H1 (cell line): ENCODE measurements around the gene TSSC4. TPM values are rescaled to one million over a fixed set of nuclear protein-coding genes. Genes with fewer than 3 reads are reported as not detected.

Experiments
- CTCF ChIA-PET: fragments of 300-600 bp; sonication (Branson Sonifier 250); formaldehyde crosslinking; loops from one replicate; lab custom pipeline; 2021; ENCODE audit not compliant: partially characterized antibody; lab: Charles Lee
- POLR2A ChIA-PET: fragments of 300-600 bp; sonication (Branson Sonifier 250); formaldehyde crosslinking; loops from one replicate; lab custom pipeline; 2021; ENCODE audit warnings: inconsistent platforms; ENCODE audit not compliant: partially characterized antibody; lab: Charles Lee
- DNase-seq, 2 experiments: peaks; one replicate each; pipeline versions ENCODE4 v3.0.0 to v3.0.0-alpha.2; 2010 to 2022; ENCODE audit warnings: low spot score in 2 of 2, low read depth in 1 of 2, mixed read lengths in 1 of 2
- FAIRE-seq: peaks from 2 replicates; lab custom pipeline; 2011; peaks lifted over from hg19 to GRCh38; lab: Jason Lieb, UNC
- H2AFZ ChIP-seq: 2 replicates; pipeline ENCODE4 v1.8.1; 2012; ENCODE audit warnings: low read length, inconsistent platforms
- H2AK5ac ChIP-seq: 2 replicates; pipeline ENCODE4 v1.6.1; 2013; ENCODE audit warnings: low read depth, low read length
- H2BK120ac ChIP-seq: replicated peaks from 2 replicates; pipeline ENCODE3; 2013; ENCODE audit warnings: low read depth, low read length, inconsistent platforms
- H2BK12ac ChIP-seq: 2 replicates; pipeline ENCODE4 v1.6.1; 2013; ENCODE audit warnings: low read depth, low read length
- H2BK15ac ChIP-seq: 2 replicates; pipeline ENCODE4 v1.6.1; 2013; ENCODE audit warnings: low read length
- H2BK20ac ChIP-seq: 2 replicates; pipeline ENCODE4 v1.6.1; 2013; ENCODE audit warnings: low read length
- H2BK5ac ChIP-seq: 2 replicates; pipeline ENCODE4 v1.6.1; 2013; ENCODE audit warnings: low read depth, low read length
- H3K14ac ChIP-seq: 2 replicates; pipeline ENCODE4 v1.6.1; 2013; ENCODE audit warnings: inconsistent platforms; ENCODE audit not compliant: insufficient read length
- H3K18ac ChIP-seq: 2 replicates; pipeline ENCODE4 v1.6.1; 2013; ENCODE audit warnings: low read length; ENCODE audit errors: extremely low read depth
- H3K23ac ChIP-seq: 2 replicates; pipeline ENCODE4 v1.6.1; 2013; ENCODE audit warnings: inconsistent platforms; ENCODE audit not compliant: insufficient read length
- H3K23me2 ChIP-seq: 2 replicates; pipeline ENCODE4 v1.6.1; 2013; ENCODE audit warnings: low read depth, low read length
- H3K27ac ChIP-seq: 2 replicates; pipeline ENCODE4 v1.6.1; 2011; ENCODE audit warnings: low read depth, low read length, inconsistent platforms
- H3K27me3 ChIP-seq, 4 experiments: replicated peaks in 1 of 4; 1 replicate in 1 of 4; 2 replicates in 3 of 4; pipeline versions ENCODE4 v1.6.1 to v1.8.1; 2011 to 2013; ENCODE audit warnings: low read length in 3 of 4, mild to moderate bottlenecking in 3 of 4, inconsistent platforms in 2 of 4, mixed read lengths in 2 of 4, moderate library complexity in 1 of 4; ENCODE audit not compliant: control insufficient read depth in 3 of 4, insufficient read depth in 3 of 4; ENCODE audit errors: extremely low read depth in 1 of 4
- H3K36me3 ChIP-seq, 4 experiments: 2 replicates each; pipeline versions ENCODE4 v1.6.1 to v1.8.1; 2011 to 2013; ENCODE audit warnings: mild to moderate bottlenecking in 4 of 4, low read length in 3 of 4, moderate library complexity in 2 of 4, control low read depth in 1 of 4, inconsistent platforms in 1 of 4; ENCODE audit not compliant: insufficient read depth in 4 of 4, control insufficient read depth in 2 of 4
- H3K4ac ChIP-seq: replicated peaks from 2 replicates; pipeline ENCODE3; 2013; ENCODE audit warnings: low read length, low read depth, mixed read lengths, inconsistent platforms; ENCODE audit not compliant: insufficient read length
- H3K4me1 ChIP-seq, 4 experiments: replicated peaks in 1 of 4; 1 replicate in 1 of 4; 2 replicates in 3 of 4; pipeline versions ENCODE4 v1.6.1 to v1.8.1; 2011 to 2013; ENCODE audit warnings: low read length in 3 of 4, inconsistent platforms in 2 of 4, mixed read lengths in 1 of 4; ENCODE audit not compliant: insufficient read depth in 4 of 4, control insufficient read depth in 3 of 4
- H3K4me2 ChIP-seq, 2 experiments: 2 replicates each; pipeline versions ENCODE4 v1.6.1 to v1.8.1; 2011 to 2013; ENCODE audit warnings: low read depth in 2 of 2, low read length in 2 of 2, control low read depth in 1 of 2, inconsistent platforms in 1 of 2, mild to moderate bottlenecking in 1 of 2; ENCODE audit not compliant: insufficient read depth in 1 of 2
- H3K4me3 ChIP-seq, 4 experiments: fragments of 200-600, 300-600 bp in 1 of 4; sonication (generic), shearing (Covaris generic), sonication (Bioruptor Twin) in 1 of 4; 2 replicates each; pipeline versions ENCODE4 v1.5.1 to v1.8.1; 2011 to 2016; ENCODE audit warnings: low read length in 4 of 4, low read depth in 3 of 4, control low read depth in 2 of 4, inconsistent platforms in 2 of 4, mild to moderate bottlenecking in 2 of 4, mixed read lengths in 1 of 4, moderate library complexity in 1 of 4; ENCODE audit not compliant: insufficient read depth in 2 of 4; ENCODE audit errors: extremely low read depth in 1 of 4
- H3K56ac ChIP-seq: replicated peaks from 2 replicates; pipeline ENCODE3; 2013; ENCODE audit warnings: low read depth, mild to moderate bottlenecking, mixed read lengths, low read length, inconsistent platforms; ENCODE audit not compliant: insufficient read length
- H3K79me1 ChIP-seq: 2 replicates; pipeline ENCODE4 v1.6.1; 2013; ENCODE audit warnings: low read depth, low read length, control low read depth
- H3K79me2 ChIP-seq, 2 experiments: 2 replicates each; pipeline versions ENCODE4 v1.6.1 to v1.8.1; 2012 to 2013; ENCODE audit warnings: low read length in 2 of 2, mild to moderate bottlenecking in 2 of 2, inconsistent platforms in 1 of 2; ENCODE audit not compliant: insufficient read depth in 2 of 2, control insufficient read depth in 1 of 2
- H3K9ac ChIP-seq, 4 experiments: replicated peaks in 1 of 4; 1 replicate in 1 of 4; 2 replicates in 3 of 4; pipeline versions ENCODE4 v1.6.1 to v1.8.1; 2011 to 2013; ENCODE audit warnings: low read depth in 3 of 4, low read length in 3 of 4, control low read depth in 2 of 4, mild to moderate bottlenecking in 2 of 4, moderate library complexity in 2 of 4, inconsistent platforms in 1 of 4; ENCODE audit errors: extremely low read depth in 1 of 4
- H3K9me3 ChIP-seq, 2 experiments: 2 replicates each; pipeline versions ENCODE4 v1.6.1 to v1.8.1; 2012 to 2013; ENCODE audit warnings: mild to moderate bottlenecking in 2 of 2, moderate library complexity in 2 of 2, control low read depth in 1 of 2, inconsistent platforms in 1 of 2, low read depth in 1 of 2, low read length in 1 of 2, mixed read lengths in 1 of 2; ENCODE audit not compliant: insufficient read depth in 2 of 2
- H4K20me1 ChIP-seq, 2 experiments: replicated peaks in 1 of 2; 2 replicates each; pipeline versions ENCODE3 to v1.8.1; 2011 to 2013; ENCODE audit warnings: inconsistent platforms in 2 of 2, low read length in 2 of 2, mild to moderate bottlenecking in 1 of 2; ENCODE audit not compliant: insufficient read depth in 2 of 2, control insufficient read depth in 1 of 2
- H4K5ac ChIP-seq: 2 replicates; pipeline ENCODE4 v1.6.1; 2013; ENCODE audit warnings: low read length, low read depth, mixed read lengths, inconsistent platforms; ENCODE audit not compliant: insufficient read length
- H4K8ac ChIP-seq: 2 replicates; pipeline ENCODE4 v1.8.0; 2013; ENCODE audit warnings: mild to moderate bottlenecking, moderate library complexity, low read length, inconsistent platforms; ENCODE audit not compliant: insufficient read depth; ENCODE audit errors: extremely low read depth
- H4K91ac ChIP-seq: replicated peaks from 2 replicates; pipeline ENCODE3; 2013; ENCODE audit warnings: low read length, mixed read lengths, inconsistent platforms; ENCODE audit not compliant: insufficient read length
- CREB1 ChIP-seq: IDR thresholded peaks from 2 replicates; pipeline ENCODE4 v1.6.1; 2012; ENCODE audit warnings: inconsistent platforms
- E2F6 ChIP-seq: IDR thresholded peaks from 2 replicates; pipeline ENCODE4 v1.6.1; 2012; ENCODE audit warnings: inconsistent platforms
- FOSL1 ChIP-seq: IDR thresholded peaks from 2 replicates; pipeline ENCODE4 v1.6.1; 2011; ENCODE audit warnings: mild to moderate bottlenecking, low read depth, low read length, moderate library complexity; ENCODE audit not compliant: insufficient read depth
- GABPA ChIP-seq: IDR thresholded peaks from 2 replicates; pipeline ENCODE4 v1.6.1; 2011; ENCODE audit warnings: mild to moderate bottlenecking, low read length, moderate library complexity, borderline replicate concordance; ENCODE audit not compliant: insufficient read depth
- PHF8 ChIP-seq: fragments of 200-600 bp; sonication (generic); conservative IDR thresholded peaks from 2 replicates; pipeline ENCODE4 v1.7.1; 2012; ENCODE audit warnings: low read depth, mild to moderate bottlenecking, inconsistent platforms, low read length, moderate library complexity
- POLR2A ChIP-seq, 2 experiments: IDR thresholded peaks; 1 replicate in 1 of 2; 2 replicates in 1 of 2; pipeline ENCODE4 v1.6.1; 2011; ENCODE audit warnings: low read depth in 2 of 2, low read length in 2 of 2, mild to moderate bottlenecking in 2 of 2; ENCODE audit errors: control extremely low read depth in 1 of 2
- RFX5 ChIP-seq: IDR thresholded peaks from 2 replicates; pipeline ENCODE4 v1.6.1; 2011; ENCODE audit warnings: low read depth, low read length, improper control_type of control experiment, borderline replicate concordance
- RNF2 ChIP-seq: fragments of 200-900, 300-1000 bp; sonication (generic); IDR thresholded peaks from 2 replicates; pipeline ENCODE4 v1.7.1; 2016; ENCODE audit warnings: borderline replicate concordance, low read depth, mild to moderate bottlenecking, antibody characterized with exemption, low read length; ENCODE audit not compliant: poor library complexity, severe bottlenecking; ENCODE audit errors: missing control alignments
- SIN3A ChIP-seq, 2 experiments: IDR thresholded peaks in 1 of 2; conservative IDR thresholded peaks in 1 of 2; 2 replicates each; pipeline ENCODE4 v1.6.1; 2011 to 2012; ENCODE audit warnings: low read length in 2 of 2, improper control_type of control experiment in 1 of 2, low read depth in 1 of 2, mild to moderate bottlenecking in 1 of 2
- USF2 ChIP-seq: IDR thresholded peaks from 2 replicates; pipeline ENCODE4 v1.6.1; 2011; ENCODE audit warnings: low read length, improper control_type of control experiment
- ZNF274 ChIP-seq: IDR thresholded peaks from 2 replicates; pipeline ENCODE4 v1.7.0; 2012; ENCODE audit warnings: low read length, borderline replicate concordance; ENCODE audit errors: extremely low read depth
- WGBS, 2 experiments: shearing (Covaris generic) in 1 of 2; methylation state at CpG; one replicate each; pipeline versions ENCODE4 v1.1.6 to v1.1.7; 2013 to 2015; ENCODE audit warnings: low lambda C conversion rate in 2 of 2, mixed read lengths in 2 of 2, inconsistent platforms in 1 of 2, low coverage in 1 of 2, missing lambda C conversion rate in 1 of 2; ENCODE audit not compliant: insufficient replicate concordance in 2 of 2, insufficient coverage in 1 of 2, insufficient read length in 1 of 2; ENCODE audit errors: extremely low coverage in 1 of 2, missing lambda C conversion rate in 1 of 2; 5-methylcytosine and 5-hydroxymethylcytosine counted together
- polyA plus RNA-seq, 7 experiments: library from polyadenylated mRNA; depleted of rRNA in 3 of 7; stranded (reverse) in 5 of 7; unstranded in 2 of 7; fragments of >200 nt in 5 of 7; fragments of 200-250 nt in 2 of 7; gene quantifications; 1 replicate in 5 of 7; 2 replicates in 1 of 7; 4 replicates in 1 of 7; pipeline versions ENCODE4 v1.2.1 to v1.2.3, GENCODE V29; 2011 to 2013; ENCODE audit warnings: missing spikeins in 2 of 7, mixed read lengths in 2 of 7
- total RNA-seq: library from RNA; stranded (reverse); fragmentation: NEBNext Ultra II Directional; extraction: Animal tissue kit (Norgen Biotek cat#: 25700); gene quantifications from 2 replicates; pipeline ENCODE4 v1.2.1, GENCODE V29; 2021

Gene TSSC4
- total and polyA plus RNA-seq, 2 of the 8 experiments (the other 6 are each of a cell fraction or from before 2014, with no cell fraction given): 34.0 to 39.3 TPM

- Histone ChIP-seq H3K4me1 (peaks cover 0 to 19% (median 8%) of the 10 kb centered on the region in 4 experiments; a peak in 6 of 7 replicates), H3K9me3 (no peaks in the 10 kb centered on the region), H3K14ac (no peak overlapping the region), H3K9ac (no peak overlapping the region), H2AFZ (no peak overlapping the region), H4K5ac (no peak overlapping the region), H3K18ac (no peak overlapping the region), H4K91ac (no peak overlapping the region), H2BK15ac (no peak overlapping the region), H2BK12ac (no peak overlapping the region), H3K23me2 (peaks cover 11% of the 10 kb centered on the region; the same call in 1 of the 2 replicates), H2BK5ac (no peak overlapping the region), H3K56ac (no peak overlapping the region), H4K8ac (no peak overlapping the region; the same call in 1 of the 2 replicates), H3K4me2 (no peak overlapping the region), H3K79me1 (peaks cover 23% of the 10 kb centered on the region), H3K23ac (no peak overlapping the region), H3K4ac (no peak overlapping the region), H2AK5ac (0 out of 2 replicates have a peak overlapping the region, but pooled peaks have one; percentile 53), H3K27me3 (peaks cover 0 to 2% (median 0%) of the 10 kb centered on the region in 4 experiments; a peak in 1 of 7 replicates), H2BK20ac (no peak overlapping the region), H3K36me3 (0 out of 8 replicates have a peak, but pooled peaks cover 0 to 3% (median 0%) of the 10 kb centered on the region in 4 experiments), H2BK120ac (no peak overlapping the region), H3K27ac (no peak overlapping the region), H4K20me1 (peaks cover 34 to 60% of the 10 kb centered on the region in 2 experiments), H3K4me3 (no peak overlapping the region), H3K79me2 (peaks cover 23 to 70% of the 10 kb centered on the region in 2 experiments; a peak in 3 of 4 replicates)
- DNase-seq (no peak), FAIRE-seq (no peak)
- ChIA-PET POLR2A (interaction anchor here (0.6 to 1.0 kb wide), 2 partner anchors 10 to 19 kb away, joined by 3 read pairs; no protein-coding TSS in a partner anchor), CTCF (no interaction called here)
- 87% methylated on average over 12 of the region's 13 CpGs; no CpG with 5 or more reads in 1 of the 2 experiments for WGBS, 2 experiments
- no peak for TF ChIP-seq ZNF274
- TF ChIP-seq RFX5: no peak
- no peak for TF ChIP-seq E2F6
- no peak for TF ChIP-seq PHF8
- TF ChIP-seq CREB1: no peak
- TF ChIP-seq RNF2: no peak
- TF ChIP-seq USF2: no peak
- TF ChIP-seq SIN3A (conservative IDR thresholded peaks at IDR 0.05 in 1 of 2, IDR thresholded peaks at IDR 0.05 in 1 of 2; ENCODE audit: low read depth in 1 of 2, low read length in 2 of 2): no peak
- no peak for TF ChIP-seq FOSL1
- no peak; a peak in 1 of 3 replicates for TF ChIP-seq POLR2A (IDR thresholded peaks at IDR 0.05; ENCODE audit: control extremely low read depth in 1 of 2, low read depth in 2 of 2, low read length in 2 of 2)
- no peak for TF ChIP-seq GABPA
These were observed 20.2 kb upstream of the TSSC4 start for GRCh38 chr11:2380396-2380795.
